K562 (cell line): ENCODE data around the gene TMEM131. TPM values are rescaled to one million over a fixed set of nuclear protein-coding genes. Genes with fewer than 3 reads are reported as not detected.

Experiments used
- CHD2 ChIP-seq: IDR thresholded peaks from 2 replicates; pipeline ENCODE4 v1.6.1; 2011; ENCODE audit warnings: low read depth, low read length
- GATAD2A ChIP-seq: fragments of 450-650 bp; IDR thresholded peaks from 2 replicates; pipeline ENCODE4 v1.6.1; 2017
- PHB2 ChIP-seq: fragments of 450-650 bp; IDR thresholded peaks from 2 replicates; pipeline ENCODE4 v1.6.1; 2017; ENCODE audit warnings: low read depth
- PPARD ChIP-seq: fragments of 250-450 bp; sonication (Bioruptor Pico); IDR thresholded peaks from 2 replicates; pipeline ENCODE4 v1.8.0; 2022; ENCODE audit warnings: inconsistent platforms, mild to moderate bottlenecking, moderate library complexity
- ZNF311 ChIP-seq: fragments of 250-450 bp; sonication (Bioruptor Pico); IDR thresholded peaks from 2 replicates; pipeline ENCODE4 v1.4.0; 2020; ENCODE audit warnings: mild to moderate bottlenecking, moderate library complexity
- polyA plus RNA-seq, 8 experiments: library from polyadenylated mRNA; depleted of rRNA in 4 of 8; stranded (reverse) in 5 of 8; unstranded in 3 of 8; fragments of >200 nt; fragmentation: Nextera tagmentation in 2 of 8; fragmentation: Illumina TruSeq in 1 of 8; extraction: Ambion mirVana in 2 of 8; extraction: Trizol in 1 of 8; gene quantifications; 2 replicates each; pipeline versions ENCODE4 v1.2.1 to v1.2.3, GENCODE V29; 2011 to 2014; ENCODE audit warnings: inconsistent platforms in 1 of 8, missing spikeins in 1 of 8
- total RNA-seq, 7 experiments: library from RNA; depleted of rRNA in 6 of 7; stranded (reverse); fragments of >200 nt in 6 of 7; fragmentation: Illumina TruSeq in 2 of 7; extraction: Trizol in 2 of 7; gene quantifications; 2 replicates each; pipeline versions ENCODE4 v1.2.1 to v1.2.3, GENCODE V29; 2011 to 2021; ENCODE audit warnings: low replicate concordance in 1 of 7
- TF ChIP-seq, protein P1 (sequence below): sonication (generic); formaldehyde crosslinking; IDR thresholded peaks from 2 replicates; pipeline ENCODE4 v1.4.0; 2020; ENCODE audit warnings: mild to moderate bottlenecking, missing genetic modification reagents
- TF ChIP-seq, protein P2 (sequence below): fragments of 450-650 bp; IDR thresholded peaks from 2 replicates; pipeline ENCODE4 v1.7.1; 2018; ENCODE audit warnings: mild to moderate bottlenecking, low read depth; ENCODE audit not compliant: partially characterized antibody
- TF ChIP-seq, protein P3 (sequence below): fragments of 450-650 bp; IDR thresholded peaks from 2 replicates; pipeline ENCODE4 v1.6.1; 2016; ENCODE audit warnings: mild to moderate bottlenecking, moderate library complexity
- TF ChIP-seq, protein P4 (sequence below): sonication (generic); formaldehyde crosslinking; IDR thresholded peaks from 2 replicates; pipeline ENCODE4 v1.8.0; 2022; ENCODE audit warnings: missing genetic modification reagents, mild to moderate bottlenecking, borderline replicate concordance

TMEM131 gene
- total and polyA plus RNA-seq, 9 of the 15 experiments (the other 6 are each of a cell fraction or from before 2014, with no cell fraction given): 2.5 to 21.1 (median 12.4) TPM

- TF ChIP-seq GATAD2A (no peak), CHD2 (no peak), ZNF311 (no peak), PHB2 (no peak), PPARD (CRISPR knock-in tag) (no peak)
- TF ChIP-seq, protein P1, sequence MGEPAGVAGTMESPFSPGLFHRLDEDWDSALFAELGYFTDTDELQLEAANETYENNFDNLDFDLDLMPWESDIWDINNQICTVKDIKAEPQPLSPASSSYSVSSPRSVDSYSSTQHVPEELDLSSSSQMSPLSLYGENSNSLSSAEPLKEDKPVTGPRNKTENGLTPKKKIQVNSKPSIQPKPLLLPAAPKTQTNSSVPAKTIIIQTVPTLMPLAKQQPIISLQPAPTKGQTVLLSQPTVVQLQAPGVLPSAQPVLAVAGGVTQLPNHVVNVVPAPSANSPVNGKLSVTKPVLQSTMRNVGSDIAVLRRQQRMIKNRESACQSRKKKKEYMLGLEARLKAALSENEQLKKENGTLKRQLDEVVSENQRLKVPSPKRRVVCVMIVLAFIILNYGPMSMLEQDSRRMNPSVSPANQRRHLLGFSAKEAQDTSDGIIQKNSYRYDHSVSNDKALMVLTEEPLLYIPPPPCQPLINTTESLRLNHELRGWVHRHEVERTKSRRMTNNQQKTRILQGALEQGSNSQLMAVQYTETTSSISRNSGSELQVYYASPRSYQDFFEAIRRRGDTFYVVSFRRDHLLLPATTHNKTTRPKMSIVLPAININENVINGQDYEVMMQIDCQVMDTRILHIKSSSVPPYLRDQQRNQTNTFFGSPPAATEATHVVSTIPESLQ (CRISPR knock-in tag): no peak
- TF ChIP-seq, protein P2, sequence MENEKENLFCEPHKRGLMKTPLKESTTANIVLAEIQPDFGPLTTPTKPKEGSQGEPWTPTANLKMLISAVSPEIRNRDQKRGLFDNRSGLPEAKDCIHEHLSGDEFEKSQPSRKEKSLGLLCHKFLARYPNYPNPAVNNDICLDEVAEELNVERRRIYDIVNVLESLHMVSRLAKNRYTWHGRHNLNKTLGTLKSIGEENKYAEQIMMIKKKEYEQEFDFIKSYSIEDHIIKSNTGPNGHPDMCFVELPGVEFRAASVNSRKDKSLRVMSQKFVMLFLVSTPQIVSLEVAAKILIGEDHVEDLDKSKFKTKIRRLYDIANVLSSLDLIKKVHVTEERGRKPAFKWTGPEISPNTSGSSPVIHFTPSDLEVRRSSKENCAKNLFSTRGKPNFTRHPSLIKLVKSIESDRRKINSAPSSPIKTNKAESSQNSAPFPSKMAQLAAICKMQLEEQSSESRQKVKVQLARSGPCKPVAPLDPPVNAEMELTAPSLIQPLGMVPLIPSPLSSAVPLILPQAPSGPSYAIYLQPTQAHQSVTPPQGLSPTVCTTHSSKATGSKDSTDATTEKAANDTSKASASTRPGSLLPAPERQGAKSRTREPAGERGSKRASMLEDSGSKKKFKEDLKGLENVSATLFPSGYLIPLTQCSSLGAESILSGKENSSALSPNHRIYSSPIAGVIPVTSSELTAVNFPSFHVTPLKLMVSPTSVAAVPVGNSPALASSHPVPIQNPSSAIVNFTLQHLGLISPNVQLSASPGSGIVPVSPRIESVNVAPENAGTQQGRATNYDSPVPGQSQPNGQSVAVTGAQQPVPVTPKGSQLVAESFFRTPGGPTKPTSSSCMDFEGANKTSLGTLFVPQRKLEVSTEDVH: no peak
- TF ChIP-seq, protein P3, sequence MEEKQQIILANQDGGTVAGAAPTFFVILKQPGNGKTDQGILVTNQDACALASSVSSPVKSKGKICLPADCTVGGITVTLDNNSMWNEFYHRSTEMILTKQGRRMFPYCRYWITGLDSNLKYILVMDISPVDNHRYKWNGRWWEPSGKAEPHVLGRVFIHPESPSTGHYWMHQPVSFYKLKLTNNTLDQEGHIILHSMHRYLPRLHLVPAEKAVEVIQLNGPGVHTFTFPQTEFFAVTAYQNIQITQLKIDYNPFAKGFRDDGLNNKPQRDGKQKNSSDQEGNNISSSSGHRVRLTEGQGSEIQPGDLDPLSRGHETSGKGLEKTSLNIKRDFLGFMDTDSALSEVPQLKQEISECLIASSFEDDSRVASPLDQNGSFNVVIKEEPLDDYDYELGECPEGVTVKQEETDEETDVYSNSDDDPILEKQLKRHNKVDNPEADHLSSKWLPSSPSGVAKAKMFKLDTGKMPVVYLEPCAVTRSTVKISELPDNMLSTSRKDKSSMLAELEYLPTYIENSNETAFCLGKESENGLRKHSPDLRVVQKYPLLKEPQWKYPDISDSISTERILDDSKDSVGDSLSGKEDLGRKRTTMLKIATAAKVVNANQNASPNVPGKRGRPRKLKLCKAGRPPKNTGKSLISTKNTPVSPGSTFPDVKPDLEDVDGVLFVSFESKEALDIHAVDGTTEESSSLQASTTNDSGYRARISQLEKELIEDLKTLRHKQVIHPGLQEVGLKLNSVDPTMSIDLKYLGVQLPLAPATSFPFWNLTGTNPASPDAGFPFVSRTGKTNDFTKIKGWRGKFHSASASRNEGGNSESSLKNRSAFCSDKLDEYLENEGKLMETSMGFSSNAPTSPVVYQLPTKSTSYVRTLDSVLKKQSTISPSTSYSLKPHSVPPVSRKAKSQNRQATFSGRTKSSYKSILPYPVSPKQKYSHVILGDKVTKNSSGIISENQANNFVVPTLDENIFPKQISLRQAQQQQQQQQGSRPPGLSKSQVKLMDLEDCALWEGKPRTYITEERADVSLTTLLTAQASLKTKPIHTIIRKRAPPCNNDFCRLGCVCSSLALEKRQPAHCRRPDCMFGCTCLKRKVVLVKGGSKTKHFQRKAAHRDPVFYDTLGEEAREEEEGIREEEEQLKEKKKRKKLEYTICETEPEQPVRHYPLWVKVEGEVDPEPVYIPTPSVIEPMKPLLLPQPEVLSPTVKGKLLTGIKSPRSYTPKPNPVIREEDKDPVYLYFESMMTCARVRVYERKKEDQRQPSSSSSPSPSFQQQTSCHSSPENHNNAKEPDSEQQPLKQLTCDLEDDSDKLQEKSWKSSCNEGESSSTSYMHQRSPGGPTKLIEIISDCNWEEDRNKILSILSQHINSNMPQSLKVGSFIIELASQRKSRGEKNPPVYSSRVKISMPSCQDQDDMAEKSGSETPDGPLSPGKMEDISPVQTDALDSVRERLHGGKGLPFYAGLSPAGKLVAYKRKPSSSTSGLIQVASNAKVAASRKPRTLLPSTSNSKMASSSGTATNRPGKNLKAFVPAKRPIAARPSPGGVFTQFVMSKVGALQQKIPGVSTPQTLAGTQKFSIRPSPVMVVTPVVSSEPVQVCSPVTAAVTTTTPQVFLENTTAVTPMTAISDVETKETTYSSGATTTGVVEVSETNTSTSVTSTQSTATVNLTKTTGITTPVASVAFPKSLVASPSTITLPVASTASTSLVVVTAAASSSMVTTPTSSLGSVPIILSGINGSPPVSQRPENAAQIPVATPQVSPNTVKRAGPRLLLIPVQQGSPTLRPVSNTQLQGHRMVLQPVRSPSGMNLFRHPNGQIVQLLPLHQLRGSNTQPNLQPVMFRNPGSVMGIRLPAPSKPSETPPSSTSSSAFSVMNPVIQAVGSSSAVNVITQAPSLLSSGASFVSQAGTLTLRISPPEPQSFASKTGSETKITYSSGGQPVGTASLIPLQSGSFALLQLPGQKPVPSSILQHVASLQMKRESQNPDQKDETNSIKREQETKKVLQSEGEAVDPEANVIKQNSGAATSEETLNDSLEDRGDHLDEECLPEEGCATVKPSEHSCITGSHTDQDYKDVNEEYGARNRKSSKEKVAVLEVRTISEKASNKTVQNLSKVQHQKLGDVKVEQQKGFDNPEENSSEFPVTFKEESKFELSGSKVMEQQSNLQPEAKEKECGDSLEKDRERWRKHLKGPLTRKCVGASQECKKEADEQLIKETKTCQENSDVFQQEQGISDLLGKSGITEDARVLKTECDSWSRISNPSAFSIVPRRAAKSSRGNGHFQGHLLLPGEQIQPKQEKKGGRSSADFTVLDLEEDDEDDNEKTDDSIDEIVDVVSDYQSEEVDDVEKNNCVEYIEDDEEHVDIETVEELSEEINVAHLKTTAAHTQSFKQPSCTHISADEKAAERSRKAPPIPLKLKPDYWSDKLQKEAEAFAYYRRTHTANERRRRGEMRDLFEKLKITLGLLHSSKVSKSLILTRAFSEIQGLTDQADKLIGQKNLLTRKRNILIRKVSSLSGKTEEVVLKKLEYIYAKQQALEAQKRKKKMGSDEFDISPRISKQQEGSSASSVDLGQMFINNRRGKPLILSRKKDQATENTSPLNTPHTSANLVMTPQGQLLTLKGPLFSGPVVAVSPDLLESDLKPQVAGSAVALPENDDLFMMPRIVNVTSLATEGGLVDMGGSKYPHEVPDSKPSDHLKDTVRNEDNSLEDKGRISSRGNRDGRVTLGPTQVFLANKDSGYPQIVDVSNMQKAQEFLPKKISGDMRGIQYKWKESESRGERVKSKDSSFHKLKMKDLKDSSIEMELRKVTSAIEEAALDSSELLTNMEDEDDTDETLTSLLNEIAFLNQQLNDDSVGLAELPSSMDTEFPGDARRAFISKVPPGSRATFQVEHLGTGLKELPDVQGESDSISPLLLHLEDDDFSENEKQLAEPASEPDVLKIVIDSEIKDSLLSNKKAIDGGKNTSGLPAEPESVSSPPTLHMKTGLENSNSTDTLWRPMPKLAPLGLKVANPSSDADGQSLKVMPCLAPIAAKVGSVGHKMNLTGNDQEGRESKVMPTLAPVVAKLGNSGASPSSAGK: no peak
- TF ChIP-seq, protein P4, sequence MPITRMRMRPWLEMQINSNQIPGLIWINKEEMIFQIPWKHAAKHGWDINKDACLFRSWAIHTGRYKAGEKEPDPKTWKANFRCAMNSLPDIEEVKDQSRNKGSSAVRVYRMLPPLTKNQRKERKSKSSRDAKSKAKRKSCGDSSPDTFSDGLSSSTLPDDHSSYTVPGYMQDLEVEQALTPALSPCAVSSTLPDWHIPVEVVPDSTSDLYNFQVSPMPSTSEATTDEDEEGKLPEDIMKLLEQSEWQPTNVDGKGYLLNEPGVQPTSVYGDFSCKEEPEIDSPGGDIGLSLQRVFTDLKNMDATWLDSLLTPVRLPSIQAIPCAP (CRISPR knock-in tag): no peak
Observed at GRCh38 chr2:97845133-97845532, 150.6 kb downstream of the TMEM131 start (continued).
